ENCODE measurements around the gene ZNF175. TPM values are rescaled to one million over a fixed set of nuclear protein-coding genes. Genes with fewer than 3 reads are reported as not detected.

ZNF175 gene
- total RNA-seq, 1 experiment from 2014 or later, result 10.4 TPM

- H3K27me3 ChIP-seq (replicated peaks; ENCODE audit: insufficient read depth, low read depth, low read length, poor library complexity), result peaks cover 81% of the 10 kb centered on the region
- no peak overlapping the region for H3K27ac ChIP-seq (ENCODE audit: low read depth, low read length, poor library complexity, severe bottlenecking)
- ChIA-PET POLR2A (ENCODE audit: low non-redundant PET) (no interaction called here), CTCF (no interaction called here)
- no peaks in the 10 kb centered on the region for H3K36me3 ChIP-seq (ENCODE audit: insufficient read depth, low read length, poor library complexity, severe bottlenecking)
- no peaks in the 10 kb centered on the region for H3K9me3 ChIP-seq (ENCODE audit: low read depth, low read length, poor library complexity, severe bottlenecking)
- intact Hi-C loops (cut with micrococcal nuclease; ENCODE audit: unreplicated experiment), result no loop called here
- no peak overlapping the region for H3K4me3 ChIP-seq (ENCODE audit: low read depth, low read length, poor library complexity, severe bottlenecking)
- TF ChIP-seq EZH2 (IDR thresholded peaks at IDR 0.05; ENCODE audit: borderline replicate concordance, low read depth, low read length, poor library complexity, severe bottlenecking) (no peak), CTCF (conservative IDR thresholded peaks at IDR 0.05; ENCODE audit: low read depth, low read length) (no peak)
- no peak for DNase-seq (ENCODE audit: low spot score)
- no TSS peak for BruUV-seq (replicated peaks)
- H3K4me1 ChIP-seq (ENCODE audit: insufficient read depth, low read length, poor library complexity, severe bottlenecking), result no peaks in the 10 kb centered on the region
Observed at GRCh38 chr19:51539821-51540366, 31.2 kb upstream of the ZNF175 start.

- H3K27me3 ChIP-seq (replicated peaks; ENCODE audit: insufficient read depth, low read depth, low read length, poor library complexity), result peaks cover 78% of the 10 kb centered on the region
- CTCF ChIA-PET, result no interaction called here
- no peak for DNase-seq (ENCODE audit: low spot score)
Observed at GRCh38 chr19:51541458-51542357, 29.4 kb upstream of the ZNF175 start.

GRCh38 chr19:51542699-51543098 is 28.4 kb upstream of the ZNF175 start:
- Histone ChIP-seq H3K4me1 (ENCODE audit: insufficient read depth, low read length, poor library complexity, severe bottlenecking) (no peaks in the 10 kb centered on the region), H3K27ac (ENCODE audit: low read depth, low read length, poor library complexity, severe bottlenecking) (no peak overlapping the region), H3K9me3 (ENCODE audit: low read depth, low read length, poor library complexity, severe bottlenecking) (no peaks in the 10 kb centered on the region), H3K27me3 (replicated peaks; ENCODE audit: insufficient read depth, low read depth, low read length, poor library complexity) (peaks cover 78% of the 10 kb centered on the region), H3K36me3 (ENCODE audit: insufficient read depth, low read length, poor library complexity, severe bottlenecking) (no peaks in the 10 kb centered on the region), H3K4me3 (ENCODE audit: low read depth, low read length, poor library complexity, severe bottlenecking) (no peak overlapping the region)
- POLR2A ChIA-PET (ENCODE audit: low non-redundant PET), result no interaction called here
- CTCF ChIA-PET, result no interaction called here
- TF ChIP-seq EZH2 (IDR thresholded peaks at IDR 0.05; ENCODE audit: borderline replicate concordance, low read depth, low read length, poor library complexity, severe bottlenecking) (no peak), CTCF (conservative IDR thresholded peaks at IDR 0.05; ENCODE audit: low read depth, low read length) (no peak)
- BruUV-seq (replicated peaks), result no TSS peak
- DNase-seq (ENCODE audit: low spot score), result no peak
- intact Hi-C loops (cut with micrococcal nuclease; ENCODE audit: unreplicated experiment), result no loop called here

More at GRCh38 chr19:51541458-51542357, 29.4 kb upstream of the ZNF175 start:
- Histone ChIP-seq H3K36me3 (ENCODE audit: insufficient read depth, low read length, poor library complexity, severe bottlenecking) (no peaks in the 10 kb centered on the region), H3K9me3 (ENCODE audit: low read depth, low read length, poor library complexity, severe bottlenecking) (no peaks in the 10 kb centered on the region), H3K4me1 (ENCODE audit: insufficient read depth, low read length, poor library complexity, severe bottlenecking) (no peaks in the 10 kb centered on the region), H3K27ac (ENCODE audit: low read depth, low read length, poor library complexity, severe bottlenecking) (no peak overlapping the region), H3K4me3 (ENCODE audit: low read depth, low read length, poor library complexity, severe bottlenecking) (no peak overlapping the region)
- POLR2A ChIA-PET (ENCODE audit: low non-redundant PET), result no interaction called here
- no TSS peak for BruUV-seq (replicated peaks)
- TF ChIP-seq EZH2 (IDR thresholded peaks at IDR 0.05; ENCODE audit: borderline replicate concordance, low read depth, low read length, poor library complexity, severe bottlenecking) (no peak), CTCF (conservative IDR thresholded peaks at IDR 0.05; ENCODE audit: low read depth, low read length) (no peak)
- intact Hi-C loops (cut with micrococcal nuclease; ENCODE audit: unreplicated experiment), result no loop called here
